ENCODE results near the gene RRP12. TPM values are rescaled to one million over a fixed set of nuclear protein-coding genes. Genes with fewer than 3 reads are reported as not detected.

The RRP12 gene
- total RNA-seq, 2 donors from 2014 or later, result 33.0 to 34.7 TPM

- peaks cover 3% of the 10 kb centered on the region for H3K27me3 ChIP-seq (ENCODE audit: control insufficient read depth, insufficient read depth, low read length, poor library complexity, severe bottlenecking)
- WGBS, 2 experiments (ENCODE audit: insufficient coverage in 1 of 2, insufficient read length in 1 of 2), result 6 to 12% methylated on average over 15 to 18 of the region's 18 CpGs
- H3K9ac ChIP-seq (ENCODE audit: extremely low read depth, low read length, poor library complexity, severe bottlenecking), result peak overlapping the region; percentile 91
- Mint-ChIP-seq H3K27me3 (ENCODE audit: insufficient read depth) (peaks cover 9% of the 10 kb centered on the region), H3K36me3 (ENCODE audit: low read depth) (peaks cover 16% of the 10 kb centered on the region), H3K4me1 (peaks cover 57% of the 10 kb centered on the region), H3K9me3 (no peaks in the 10 kb centered on the region), H3K27ac (peak overlapping the region; percentile 97), H3K4me3 (peak overlapping the region; percentile 80)
- no peak for TF ChIP-seq CTCF (conservative IDR thresholded peaks at IDR 0.05)
- peaks cover 3% of the 10 kb centered on the region for H3K36me3 ChIP-seq (ENCODE audit: control insufficient read depth, insufficient read depth, low read length)
- peaks cover 6% of the 10 kb centered on the region for H3K4me1 ChIP-seq (ENCODE audit: control insufficient read depth, insufficient read depth, low read length)
- H3K9me3 ChIP-seq (ENCODE audit: control insufficient read depth, low read length), result no peaks in the 10 kb centered on the region
- peak; percentile 76 for DNase-seq
- H3K4me3 ChIP-seq (ENCODE audit: low read length), result peak overlapping the region; percentile 87
- no peak overlapping the region for H3K27ac ChIP-seq (ENCODE audit: low read depth, low read length)
Measured at GRCh38 chr10:97332591-97333350, 68.4 kb downstream of the RRP12 start.

- DNase-seq, result no peak
- Mint-ChIP-seq H3K9me3 (no peaks in the 10 kb centered on the region), H3K27me3 (ENCODE audit: insufficient read depth) (peaks cover 9% of the 10 kb centered on the region), H3K4me3 (peak overlapping the region; percentile 80), H3K4me1 (peaks cover 49% of the 10 kb centered on the region), H3K27ac (peak overlapping the region; percentile 37), H3K36me3 (ENCODE audit: low read depth) (peaks cover 16% of the 10 kb centered on the region)
- 67 to 100% methylated on average over 1 to 6 of the region's 6 CpGs for WGBS, 2 experiments (ENCODE audit: insufficient coverage in 1 of 2, insufficient read length in 1 of 2)
- no peaks in the 10 kb centered on the region for H3K27me3 ChIP-seq (ENCODE audit: control insufficient read depth, insufficient read depth, low read length, poor library complexity, severe bottlenecking)
- no peaks in the 10 kb centered on the region for H3K9me3 ChIP-seq (ENCODE audit: control insufficient read depth, low read length)
- no peak overlapping the region for H3K9ac ChIP-seq (ENCODE audit: extremely low read depth, low read length, poor library complexity, severe bottlenecking)
- H3K27ac ChIP-seq (ENCODE audit: low read depth, low read length), result no peak overlapping the region
- H3K4me3 ChIP-seq (ENCODE audit: low read length), result peak overlapping the region; percentile 87
- peaks cover 3% of the 10 kb centered on the region for H3K36me3 ChIP-seq (ENCODE audit: control insufficient read depth, insufficient read depth, low read length)
- H3K4me1 ChIP-seq (ENCODE audit: control insufficient read depth, insufficient read depth, low read length), result peaks cover 6% of the 10 kb centered on the region
- TF ChIP-seq CTCF (conservative IDR thresholded peaks at IDR 0.05), result no peak
Measured at GRCh38 chr10:97331153-97331703, 69.9 kb downstream of the RRP12 start.

- no peaks in the 10 kb centered on the region for H3K27me3 ChIP-seq (ENCODE audit: control insufficient read depth, insufficient read depth, low read length, poor library complexity, severe bottlenecking)
- peaks cover 16% of the 10 kb centered on the region for H3K36me3 Mint-ChIP-seq (ENCODE audit: low read depth)
- H3K27me3 Mint-ChIP-seq (ENCODE audit: insufficient read depth), result peaks cover 1% of the 10 kb centered on the region
- H3K4me3 Mint-ChIP-seq, result peak overlapping the region; percentile 7
- H3K4me1 Mint-ChIP-seq, result peaks cover 54% of the 10 kb centered on the region
- H3K9me3 ChIP-seq (ENCODE audit: control insufficient read depth, low read length), result no peaks in the 10 kb centered on the region
- no peaks in the 10 kb centered on the region for H3K9me3 Mint-ChIP-seq
- DNase-seq, result no peak
- no peak overlapping the region for H3K9ac ChIP-seq (ENCODE audit: extremely low read depth, low read length, poor library complexity, severe bottlenecking)
- H3K4me1 ChIP-seq (ENCODE audit: control insufficient read depth, insufficient read depth, low read length), result peaks cover 9% of the 10 kb centered on the region
- no peak for TF ChIP-seq CTCF (conservative IDR thresholded peaks at IDR 0.05)
- peak overlapping the region; percentile 42 for H3K27ac Mint-ChIP-seq
- no peak overlapping the region for H3K27ac ChIP-seq (ENCODE audit: low read depth, low read length)
- H3K36me3 ChIP-seq (ENCODE audit: control insufficient read depth, insufficient read depth, low read length), result peaks cover 3% of the 10 kb centered on the region
- no peak overlapping the region for H3K4me3 ChIP-seq (ENCODE audit: low read length)
- WGBS, 2 experiments (ENCODE audit: insufficient coverage in 1 of 2, insufficient read length in 1 of 2), result 80 to 96% methylated on average over 3 to 5 of the region's 5 CpGs
Measured at GRCh38 chr10:97329766-97330165, 71.4 kb downstream of the RRP12 start.
